ENCODE results near the gene METTL25B.

Gene METTL25B

DNA sequence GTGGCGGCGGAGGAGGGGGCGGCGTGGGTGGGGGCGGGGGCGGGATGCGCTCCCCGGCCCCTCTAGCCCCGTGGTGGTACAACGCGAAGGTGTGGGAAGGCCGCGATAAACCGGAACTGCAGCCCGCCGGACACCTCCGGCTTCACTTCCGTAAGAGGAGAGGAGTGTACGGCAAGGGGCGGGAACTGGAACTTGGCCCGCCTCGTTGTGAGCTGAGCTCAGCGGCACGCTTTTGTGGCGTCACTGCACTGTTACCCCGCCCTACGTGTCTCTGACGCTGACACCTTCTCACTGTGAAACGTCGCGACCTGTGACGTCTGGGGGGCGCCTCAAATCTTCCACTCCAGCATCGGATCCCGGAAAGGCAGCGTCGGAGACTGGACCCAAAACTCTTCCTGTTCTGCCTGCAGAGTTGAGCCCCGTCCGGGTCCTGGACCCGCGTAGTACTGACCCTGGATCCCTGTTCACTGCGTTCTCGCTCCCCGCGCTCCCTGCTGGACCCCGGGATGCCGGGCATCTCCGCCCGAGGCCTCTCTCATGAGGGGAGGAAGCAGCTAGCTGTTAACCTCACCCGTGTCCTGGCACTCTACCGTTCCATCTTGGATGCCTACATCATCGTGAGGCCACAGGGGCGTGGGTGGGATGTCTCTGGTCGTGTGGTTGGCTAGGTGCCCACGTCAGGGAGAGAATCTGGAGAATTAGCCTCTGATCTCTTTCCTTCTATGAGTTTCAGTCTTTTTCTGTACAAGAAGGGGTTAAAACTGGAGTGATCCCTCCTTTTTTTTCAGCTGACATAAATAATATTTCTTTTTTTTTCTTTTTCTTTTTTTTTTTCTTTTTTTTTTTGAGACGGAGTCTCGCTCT, 562 bp downstream of the METTL25B start, which contains the start of gene ISG20L2:
Gene ISG20L2, minus strand, starts transcription at position 168 of the 864 bp plus-strand sequence. CDS start 1,114 bp downstream, outside the sequence.
- DNase-seq: peak; percentile 91

GRCh38 chr1:156733989-156734584, 5.8 kb downstream of the METTL25B start:
- DNase-seq: no peak

DNA sequence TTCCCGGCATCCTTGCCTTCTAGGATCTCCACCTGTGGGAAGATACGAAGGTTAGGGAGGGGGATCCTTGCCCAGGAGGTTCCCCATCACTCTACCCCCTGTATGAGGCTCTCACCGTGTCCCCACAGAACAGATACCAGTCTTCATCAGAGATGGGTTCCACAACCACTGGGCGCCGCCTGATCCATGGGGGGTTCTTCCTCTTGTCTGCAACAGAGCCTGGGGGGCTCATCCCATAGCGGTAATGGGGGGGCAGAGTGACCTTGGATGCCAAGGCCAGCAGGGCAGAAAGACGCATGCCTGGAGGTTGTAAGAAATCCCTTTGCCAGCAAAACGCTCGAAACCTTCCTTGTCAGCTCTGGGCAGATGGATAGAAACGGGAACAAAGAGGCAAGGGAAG, 10.1 kb downstream of the METTL25B start:
- no peak for DNase-seq

DNA sequence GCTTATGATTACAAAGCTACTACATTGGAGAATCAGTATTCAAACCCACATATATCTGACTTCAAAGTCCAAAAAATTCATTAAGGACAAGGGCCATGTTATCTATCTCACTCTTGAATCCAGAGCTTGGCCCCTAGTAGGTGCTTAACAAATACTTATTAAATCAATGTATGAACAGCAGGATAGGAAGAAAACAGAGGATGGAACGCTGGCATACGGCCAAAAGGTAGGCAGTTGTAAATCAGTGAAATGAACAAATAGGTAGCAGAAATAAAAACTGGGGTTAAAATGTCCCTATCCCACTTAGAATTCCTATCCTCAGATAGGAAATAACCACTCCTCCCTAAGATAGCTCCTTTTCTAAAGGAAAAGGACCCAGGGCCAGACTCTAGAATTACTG, 10.6 kb downstream of the METTL25B start:
- no peak for DNase-seq

DNA sequence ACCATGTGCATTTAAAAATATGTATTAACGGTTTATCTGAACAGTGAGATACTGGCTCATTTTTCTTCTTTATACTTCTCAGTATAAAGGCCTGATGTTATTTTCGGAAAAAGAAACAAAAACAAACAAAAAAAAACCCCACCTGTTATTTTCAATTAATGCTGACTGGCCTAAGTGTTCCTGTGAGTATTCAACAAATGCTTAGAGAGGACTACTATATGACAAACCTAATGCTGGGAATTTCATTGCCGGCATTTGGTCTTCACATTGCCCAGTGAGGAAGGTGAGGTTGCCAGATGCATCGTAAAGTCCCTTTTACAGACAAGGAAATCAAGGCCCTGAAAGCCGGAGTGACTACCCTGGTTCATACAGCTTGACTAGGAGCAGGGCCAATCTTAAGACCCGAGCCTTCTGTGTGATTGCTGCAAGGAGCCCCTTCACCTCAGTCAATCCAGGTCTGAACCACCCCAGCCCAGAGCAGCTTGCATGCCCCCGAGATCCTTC, 12.0 kb downstream of the METTL25B start:
- DNase-seq: no peak

- peak; percentile 96 for DNase-seq
Measured at GRCh38 chr1:156740741-156741480, 12.6 kb downstream of the METTL25B start, which contains the start of gene MRPL24. TSS of gene MRPL24 (minus strand) at chr1:156741088. CDS start at chr1:156738704, 2,384 bp downstream.

DNA sequence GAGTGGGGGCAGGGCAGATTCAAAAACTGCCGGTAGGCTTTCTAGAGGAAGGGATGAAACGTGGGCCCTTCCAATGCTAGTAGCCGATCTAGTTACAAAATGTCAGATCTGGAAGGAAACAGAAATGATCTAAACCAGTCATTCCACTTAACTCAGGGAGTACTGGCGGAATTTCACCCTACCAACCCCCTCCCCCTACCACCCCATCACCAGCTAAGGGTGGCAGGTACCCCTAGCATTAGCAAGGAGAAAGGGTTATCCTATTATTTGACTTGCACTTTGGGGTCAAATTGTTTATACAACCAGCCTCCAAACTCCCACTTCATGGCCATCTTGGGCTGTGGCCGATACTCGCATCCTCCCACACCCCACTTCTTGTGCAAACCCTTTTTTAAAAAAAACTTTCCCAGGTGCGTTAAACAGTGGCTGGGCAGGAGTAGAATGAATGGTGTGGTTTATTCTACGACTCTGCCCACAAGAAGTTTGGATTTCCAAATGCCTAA, 13.3 kb downstream of the METTL25B start:
- no peak for DNase-seq

- no peak for DNase-seq
Measured at GRCh38 chr1:156742017-156742416, 13.7 kb downstream of the METTL25B start.

GRCh38 chr1:156742801-156743200, 14.5 kb downstream of the METTL25B start:
- no peak for DNase-seq

- DNase-seq: no peak
Measured at GRCh38 chr1:156743367-156744302, 15.4 kb downstream of the METTL25B start.

DNA sequence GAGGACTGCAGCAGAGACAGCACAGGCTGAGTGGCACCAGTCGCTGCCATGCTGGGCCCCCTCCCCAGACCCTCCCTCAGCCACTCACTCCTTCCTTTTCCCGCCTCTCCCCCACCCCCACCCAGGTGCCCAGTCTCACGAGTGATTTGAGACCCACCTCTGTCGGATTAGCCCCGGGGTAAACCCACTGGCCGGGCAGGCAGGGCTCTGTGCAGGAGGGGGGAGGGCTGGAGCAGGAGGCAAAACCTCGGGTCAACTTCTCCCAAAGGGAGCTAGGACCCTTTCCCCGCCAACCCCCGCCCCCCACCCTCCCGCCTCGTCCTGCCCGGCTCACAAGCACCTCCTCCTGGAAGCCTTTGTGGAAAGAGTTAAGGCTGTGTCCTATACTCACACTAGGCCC, 16.1 kb downstream of the METTL25B start:
- no peak for DNase-seq

DNA sequence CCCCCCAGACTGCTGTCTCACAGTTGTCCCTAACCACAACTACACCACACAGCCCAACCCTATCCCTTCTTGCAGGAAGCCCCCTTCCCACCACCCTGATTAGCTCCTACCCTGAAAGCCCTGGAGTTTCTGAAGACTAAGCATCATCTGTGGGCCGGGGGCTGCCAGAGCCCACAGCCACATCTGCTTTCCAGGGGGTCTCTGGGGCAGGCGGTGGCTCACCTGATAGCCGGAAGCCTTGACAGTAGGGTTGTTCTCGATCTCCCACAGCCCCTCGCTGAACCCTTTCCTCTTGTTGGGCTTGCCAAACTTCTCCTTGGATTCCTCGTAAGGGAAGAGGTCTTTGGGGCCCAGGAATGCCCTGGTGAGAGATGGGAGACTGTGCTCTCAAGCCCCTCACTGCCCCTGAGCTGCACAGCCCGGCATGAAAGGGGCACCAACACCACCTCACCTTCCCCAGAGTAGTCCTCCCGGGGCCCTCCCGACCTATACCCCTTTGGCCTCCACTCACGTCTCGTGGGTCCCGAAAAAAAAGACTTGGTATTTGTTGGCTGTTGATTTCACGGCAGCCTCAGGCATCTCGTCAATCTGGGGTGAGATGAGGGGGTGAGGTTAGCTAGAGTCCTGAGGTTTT, 16.6 kb downstream of the METTL25B start:
- no peak for DNase-seq

GRCh38 chr1:156745881-156746280, 17.6 kb downstream of the METTL25B start:
- DNase-seq: no peak

GRCh38 chr1:156746406-156746727, 18.1 kb downstream of the METTL25B start:
- no peak for DNase-seq

- peak; percentile 92 for DNase-seq
Measured at GRCh38 chr1:156746728-156747631, 18.7 kb downstream of the METTL25B start.

- DNase-seq: no peak
Measured at GRCh38 chr1:156747742-156748669, 19.7 kb downstream of the METTL25B start.

DNA sequence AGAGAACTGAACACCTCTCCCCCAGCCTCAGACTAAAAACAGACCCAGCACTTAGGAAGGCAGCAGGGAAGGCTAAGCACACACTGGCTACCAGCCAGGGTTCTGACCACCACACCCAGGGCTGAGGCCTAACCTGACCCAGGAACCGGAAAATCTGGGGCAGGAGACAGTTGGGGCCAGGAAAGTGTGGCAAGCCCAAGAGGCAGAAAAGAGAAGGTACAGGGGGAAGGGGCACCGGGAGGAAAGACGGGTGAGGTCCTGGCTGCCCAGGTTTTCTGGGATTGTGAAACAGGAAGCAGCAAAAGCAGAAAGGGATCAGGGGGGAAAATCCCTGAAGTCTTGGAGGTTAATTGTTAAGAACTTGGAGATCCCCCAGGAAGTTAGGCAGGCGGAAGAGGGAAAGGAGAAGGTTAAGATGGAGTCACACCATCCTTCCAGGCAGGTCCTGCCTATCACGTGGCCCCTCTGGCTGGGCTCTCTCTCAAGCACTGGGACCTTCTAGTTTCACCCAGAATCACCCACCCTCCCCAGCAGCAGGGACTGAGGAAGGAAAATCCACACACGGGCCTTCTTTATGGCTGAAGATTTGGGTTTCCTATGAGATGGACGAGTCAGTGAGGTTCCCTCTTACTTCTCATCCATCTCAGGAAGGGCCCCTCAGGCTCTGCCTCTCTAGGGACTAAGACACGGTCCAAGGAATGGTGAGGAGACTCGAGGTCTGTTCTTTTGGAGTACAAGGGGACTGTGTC, 20.6 kb downstream of the METTL25B start:
- DNase-seq: no peak

- no peak for DNase-seq
Measured at GRCh38 chr1:156749419-156750118, 21.3 kb downstream of the METTL25B start.

Measured in T1000 (cell line).